GM12878 (cell line): ENCODE results near the gene NDC80. TPM values are rescaled to one million over a fixed set of nuclear protein-coding genes. Genes with fewer than 3 reads are reported as not detected.

Experiments used
- ATAC-seq: fragments of 200-7000 bp; cut with Tn5 transposase; 3 replicates; pipeline ENCODE4 v1.9.1; 2020; ENCODE audit warnings: mild to moderate bottlenecking, moderate library complexity
- BruUV-seq: library from RNA; stranded (reverse); fragments of 400-500 nt; replicated peaks from 2 replicates; lab custom pipeline; 2021; lab: Mats Ljungman, UMichigan
- CTCF ChIA-PET: fragments of 300-600 bp; sonication (Branson Sonifier 250); formaldehyde crosslinking; extraction: SDS; loops from one replicate; lab custom pipeline; 2021; ENCODE audit warnings: inconsistent platforms; lab: Yijun Ruan, JAX
- POLR2A ChIA-PET: fragments of 350-600 bp; formaldehyde crosslinking; extraction: SDS; loops from one replicate; lab custom pipeline; 2021; ENCODE audit warnings: inconsistent platforms; lab: Charles Lee
- RAD21 ChIA-PET: fragments of 300-600 bp; sonication (Branson Sonifier 250); formaldehyde crosslinking; loops from one replicate; lab custom pipeline; 2023; ENCODE audit warnings: antibody characterized with exemption; ENCODE audit not compliant: unreplicated experiment; lab: Charles Lee
- SMC1A ChIA-PET: fragments of 300-600 bp; sonication (Branson Sonifier 250); formaldehyde crosslinking; loops from one replicate; lab custom pipeline; 2023; ENCODE audit not compliant: unreplicated experiment, uncharacterized antibody; lab: Charles Lee
- DNase-seq: peaks from one replicate; pipeline ENCODE4 v3.0.0-alpha.2; 2011; ENCODE audit warnings: low read depth, low spot score
- FAIRE-seq: peaks from 3 replicates; lab custom pipeline; 2011; peaks lifted over from hg19 to GRCh38; lab: Jason Lieb, UNC
- H2AFZ ChIP-seq: 2 replicates; pipeline ENCODE4 v1.6.0; 2011; ENCODE audit warnings: low read depth, low read length, control low read depth; ENCODE audit not compliant: control insufficient read depth
- H3K27ac ChIP-seq: 2 replicates; pipeline ENCODE4 v1.5.1; 2011; ENCODE audit warnings: control low read depth; ENCODE audit not compliant: control insufficient read depth, insufficient read depth
- H3K27me3 ChIP-seq, 2 experiments: replicated peaks in 1 of 2; 2 replicates each; pipeline versions ENCODE4 v1.6.0 to v1.6.1; 2011; ENCODE audit warnings: low read length in 1 of 2; ENCODE audit not compliant: control insufficient read depth in 2 of 2, insufficient read depth in 2 of 2
- H3K36me3 ChIP-seq, 2 experiments: 2 replicates each; pipeline ENCODE4 v1.5.1; 2011; ENCODE audit warnings: low read length in 1 of 2; ENCODE audit not compliant: control insufficient read depth in 2 of 2, insufficient read depth in 2 of 2
- H3K4me1 ChIP-seq: 2 replicates; pipeline ENCODE4 v1.6.1; 2011; ENCODE audit warnings: mild to moderate bottlenecking, low read length, moderate library complexity, mixed read lengths; ENCODE audit not compliant: control insufficient read depth, insufficient read depth
- H3K4me2 ChIP-seq: 2 replicates; pipeline ENCODE4 v1.6.0; 2011; ENCODE audit warnings: control low read depth; ENCODE audit not compliant: control insufficient read depth, insufficient read depth
- H3K4me3 ChIP-seq: fragments of 200-600 bp; sonication (generic); 2 replicates; pipeline ENCODE4 v1.5.1; 2016
- H3K79me2 ChIP-seq: 2 replicates; pipeline ENCODE4 v1.6.0; 2011; ENCODE audit warnings: low read length; ENCODE audit not compliant: control insufficient read depth, insufficient read depth
- H3K9ac ChIP-seq: 2 replicates; pipeline ENCODE4 v1.8.0; 2011; ENCODE audit warnings: low read length, control low read depth, mixed read lengths; ENCODE audit not compliant: control insufficient read depth, insufficient read depth
- H3K9me3 ChIP-seq: replicated peaks from 3 replicates; pipeline ENCODE4 v1.5.1; 2011; ENCODE audit warnings: mild to moderate bottlenecking, low read length; ENCODE audit not compliant: control insufficient read depth, insufficient read depth
- H4K20me1 ChIP-seq: 2 replicates; pipeline ENCODE4 v1.6.0; 2011; ENCODE audit not compliant: control insufficient read depth, insufficient read depth
- CBX3 ChIP-seq: fragments of 200-600 bp; sonication (generic); IDR thresholded peaks from 2 replicates; pipeline ENCODE4 v1.6.1; 2016; ENCODE audit warnings: low read depth, borderline replicate concordance
- IKZF2 ChIP-seq, 2 experiments: fragments of 450-650 bp; IDR thresholded peaks; 2 replicates each; pipeline ENCODE4 v1.6.1; 2017; ENCODE audit warnings: mild to moderate bottlenecking in 2 of 2, moderate library complexity in 2 of 2
- JUND ChIP-seq: IDR thresholded peaks from 2 replicates; pipeline ENCODE4 v1.6.1; 2012; ENCODE audit warnings: low read depth, mild to moderate bottlenecking, low read length, improper control_type of control experiment, moderate library complexity
- NFXL1 ChIP-seq: fragments of 450-650 bp; IDR thresholded peaks from 2 replicates; pipeline ENCODE4 v1.6.1; 2017; ENCODE audit warnings: antibody characterized with exemption, mild to moderate bottlenecking, borderline replicate concordance
- POU2F2 ChIP-seq: IDR thresholded peaks from 3 replicates; pipeline ENCODE4 v1.6.1; 2011; ENCODE audit warnings: low read depth, mild to moderate bottlenecking, low read length, borderline replicate concordance
- ZBTB11 ChIP-seq: fragments of 450-650 bp; formaldehyde crosslinking; IDR thresholded peaks from 2 replicates; pipeline ENCODE4 v1.5.0; 2022; ENCODE audit warnings: mild to moderate bottlenecking, missing genetic modification characterization
- ZNF592 ChIP-seq: fragments of 450-650 bp; IDR thresholded peaks from 2 replicates; pipeline ENCODE4 v1.6.1; 2017; ENCODE audit warnings: mild to moderate bottlenecking, moderate library complexity
- WGBS: methylation state at CpG from one replicate; pipeline ENCODE4 v1.1.6; 2016; ENCODE audit warnings: low lambda C conversion rate; ENCODE audit not compliant: insufficient replicate concordance, insufficient coverage; ENCODE audit errors: missing lambda C conversion rate; 5-methylcytosine and 5-hydroxymethylcytosine counted together
- in situ Hi-C: fragments of 300-500 bp; cut with MboI; formaldehyde crosslinking; loops from 9 replicates; pipeline ENCODE4 v1.14.3; 2018; ENCODE audit warnings: mixed read lengths
- intact Hi-C: fragments of 100-400 bp; cut with micrococcal nuclease; formaldehyde crosslinking; loops from one replicate; pipeline ENCODE4 v1.14.2; 2022; ENCODE audit not compliant: unreplicated experiment
- polyA plus RNA-seq, 11 experiments: library from polyadenylated mRNA; depleted of rRNA in 4 of 11; unstranded in 6 of 11; stranded (reverse) in 5 of 11; fragments of >200 nt; fragmentation: Nextera tagmentation in 4 of 11; fragmentation: Illumina TruSeq in 1 of 11; extraction: Ambion mirVana in 4 of 11; extraction: Trizol in 1 of 11; gene quantifications; 1 replicate in 1 of 11; 2 replicates in 10 of 11; pipeline versions ENCODE4 v1.2.1 to v1.2.3, GENCODE V29; 2011 to 2016; ENCODE audit warnings: inconsistent platforms in 2 of 11, missing spikeins in 2 of 11, low read depth in 1 of 11
- total RNA-seq, 4 experiments: library from RNA; depleted of rRNA in 3 of 4; stranded (reverse); fragments of >200 nt in 3 of 4; fragmentation: Illumina TruSeq in 1 of 4; extraction: Trizol in 1 of 4; gene quantifications; 2 replicates each; pipeline versions ENCODE4 v1.2.1 to v1.2.3, GENCODE V29; 2013 to 2021

Gene NDC80
- total and polyA plus RNA-seq, 10 of the 15 experiments (the other 5 are each of a cell fraction or from before 2014, with no cell fraction given): 36.5 to 80.8 (median 54.7) TPM

- TF ChIP-seq ZBTB11 (CRISPR knock-in tag): no peak
Observed at GRCh38 chr18:2555895-2556294, 15.5 kb upstream of the NDC80 start (continued).

GRCh38 chr18:2557536-2557935 is 13.8 kb upstream of the NDC80 start:
- Histone ChIP-seq H3K4me2 (no peak overlapping the region), H3K9me3 (no peaks in the 10 kb centered on the region), H3K79me2 (no peaks in the 10 kb centered on the region), H2AFZ (no peak overlapping the region), H4K20me1 (no peaks in the 10 kb centered on the region), H3K9ac (no peak overlapping the region), H3K4me3 (no peak overlapping the region), H3K27ac (no peak overlapping the region), H3K27me3 (no peaks in the 10 kb centered on the region)
- no peak for ATAC-seq
- no peak for FAIRE-seq
- intact Hi-C loops: no loop called here
- ChIA-PET SMC1A (interaction anchor here (0.6 to 1.6 kb wide), 3 partner anchors 16 to 124 kb away, joined by 3 to 6 read pairs (median 3); no protein-coding TSS in a partner anchor), POLR2A (no interaction called here), RAD21 (no interaction called here), CTCF (interaction anchor here (1.1 to 3.6 kb wide), 2 partner anchors 10 to 15 kb away, joined by 5 to 26 read pairs; no protein-coding TSS in a partner anchor)
- 47% methylated on average over 1 of the region's 1 CpG for WGBS
- in situ Hi-C loops: loop anchor here (10.0 kb wide), 2 partner anchors 973 to 1693 kb away; no protein-coding TSS in a partner anchor
- no peak for DNase-seq
- TF ChIP-seq CBX3 (no peak), NFXL1 (no peak), JUND (no peak), ZNF592 (no peak), POU2F2 (no peak), IKZF2 (IDR thresholded peaks at IDR 0.05) (no peak)
- TF ChIP-seq, all 136 proteins: peak for 0
- H3K4me1 ChIP-seq: no peaks in the 10 kb centered on the region
- no peaks in the 10 kb centered on the region for H3K36me3 ChIP-seq
- no TSS peak for BruUV-seq
